A673 (cell line): ENCODE measurements around the gene GNA14.

ENCODE experiments used
- CTCF ChIP-seq: fragments of 300-800, 200-600 bp; sonication (generic); conservative IDR thresholded peaks from 2 replicates; pipeline ENCODE4 v1.5.1; 2017; ENCODE audit warnings: low read depth, mild to moderate bottlenecking, antibody characterized with exemption, low read length, moderate library complexity, mixed read lengths
- EZH2 ChIP-seq: fragments of 200-600 bp; sonication (generic); IDR thresholded peaks from 2 replicates; pipeline ENCODE4 v1.6.1; 2017; ENCODE audit warnings: borderline replicate concordance, low read depth, mild to moderate bottlenecking, mixed read lengths, antibody characterized with exemption, low read length; ENCODE audit not compliant: poor library complexity, severe bottlenecking

- TF ChIP-seq CTCF (no peak), EZH2 (no peak)
Observed at GRCh38 chr9:77417566-77417965, 230.6 kb downstream of the GNA14 start.
